GM18873 (cell line): ENCODE results near the gene TTC12.

ENCODE experiments used
- ATAC-seq: cut with Tn5 transposase; IDR thresholded peaks from one replicate; pipeline ENCODE4 v1.9.1; 2021; ENCODE audit warnings: mild to moderate bottlenecking, moderate library complexity, moderate number of reproducible peaks; ENCODE audit not compliant: unreplicated experiment, low FRiP score

The TTC12 gene, protein sequence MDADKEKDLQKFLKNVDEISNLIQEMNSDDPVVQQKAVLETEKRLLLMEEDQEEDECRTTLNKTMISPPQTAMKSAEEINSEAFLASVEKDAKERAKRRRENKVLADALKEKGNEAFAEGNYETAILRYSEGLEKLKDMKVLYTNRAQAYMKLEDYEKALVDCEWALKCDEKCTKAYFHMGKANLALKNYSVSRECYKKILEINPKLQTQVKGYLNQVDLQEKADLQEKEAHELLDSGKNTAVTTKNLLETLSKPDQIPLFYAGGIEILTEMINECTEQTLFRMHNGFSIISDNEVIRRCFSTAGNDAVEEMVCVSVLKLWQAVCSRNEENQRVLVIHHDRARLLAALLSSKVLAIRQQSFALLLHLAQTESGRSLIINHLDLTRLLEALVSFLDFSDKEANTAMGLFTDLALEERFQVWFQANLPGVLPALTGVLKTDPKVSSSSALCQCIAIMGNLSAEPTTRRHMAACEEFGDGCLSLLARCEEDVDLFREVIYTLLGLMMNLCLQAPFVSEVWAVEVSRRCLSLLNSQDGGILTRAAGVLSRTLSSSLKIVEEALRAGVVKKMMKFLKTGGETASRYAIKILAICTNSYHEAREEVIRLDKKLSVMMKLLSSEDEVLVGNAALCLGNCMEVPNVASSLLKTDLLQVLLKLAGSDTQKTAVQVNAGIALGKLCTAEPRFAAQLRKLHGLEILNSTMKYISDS

DNA sequence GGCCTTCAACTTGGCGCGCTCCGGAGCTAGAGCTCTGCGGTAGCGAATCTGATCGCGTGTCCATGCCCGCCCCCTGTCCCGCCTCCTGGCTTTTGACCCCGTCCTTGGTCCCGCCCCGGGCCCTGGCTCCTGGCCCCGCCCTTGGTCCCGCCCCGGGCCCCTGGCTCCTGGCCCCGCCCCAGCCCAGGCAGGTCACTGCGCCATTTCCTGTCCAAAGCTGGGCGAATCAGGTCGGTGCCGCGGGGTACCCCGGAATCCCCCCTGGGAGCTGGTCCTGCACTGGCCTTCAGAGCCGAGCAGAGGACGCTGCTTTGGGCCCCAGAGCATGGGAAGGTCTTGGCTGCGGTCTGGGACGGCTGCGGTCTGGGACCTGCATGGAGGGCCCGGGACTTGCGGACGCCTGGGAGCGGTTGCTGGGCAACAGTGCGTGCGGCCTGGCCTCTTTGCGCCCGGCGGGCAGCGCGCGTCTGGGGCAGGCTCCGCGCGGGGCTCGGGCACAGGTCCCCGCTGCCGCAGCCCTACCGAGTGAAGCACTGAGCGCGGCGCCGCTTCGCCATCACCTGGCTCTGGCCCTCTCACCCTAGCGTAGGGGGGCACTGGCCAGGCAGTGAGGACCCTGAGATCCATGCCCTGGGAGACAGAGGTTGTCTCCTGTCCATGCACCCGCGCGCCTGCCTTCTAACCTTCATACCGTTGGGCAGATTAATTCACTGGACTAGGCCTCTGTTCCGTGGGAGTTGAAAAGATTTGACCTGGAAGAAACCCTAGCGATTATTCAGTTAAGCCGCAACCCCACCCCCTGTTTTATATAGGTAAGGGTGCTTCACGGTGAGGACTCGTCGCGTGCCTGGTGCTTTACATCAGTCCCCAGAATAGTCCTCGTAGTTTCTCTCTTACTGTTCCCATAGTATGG is at the start of gene TTC12:
TTC12 (plus strand) TSS at position 195 of the 913 bp plus-strand sequence. CDS start 1,675 bp downstream, outside the sequence.
- ATAC-seq, result peak; percentile 91

DNA sequence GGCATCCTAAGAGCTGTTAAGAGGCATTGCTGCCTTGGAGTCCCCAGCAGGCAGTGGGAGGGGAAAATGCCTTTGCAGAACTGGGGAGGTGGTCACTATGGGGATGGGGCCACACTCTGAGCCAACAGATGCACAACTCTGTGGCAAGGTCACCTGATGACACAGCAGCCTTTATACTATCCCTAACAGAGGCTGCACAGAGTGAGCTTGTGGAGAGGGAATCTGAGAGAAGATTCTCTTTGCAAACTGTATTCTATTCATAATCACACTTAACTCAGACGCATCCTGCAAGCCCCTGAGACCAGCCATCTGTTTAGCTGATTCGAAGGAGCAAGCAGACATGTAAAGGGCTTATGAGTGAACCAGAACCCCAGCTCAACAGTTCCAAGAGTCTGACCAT is 49.0 kb upstream of the TTC12 start:
- ATAC-seq, result no peak

DNA sequence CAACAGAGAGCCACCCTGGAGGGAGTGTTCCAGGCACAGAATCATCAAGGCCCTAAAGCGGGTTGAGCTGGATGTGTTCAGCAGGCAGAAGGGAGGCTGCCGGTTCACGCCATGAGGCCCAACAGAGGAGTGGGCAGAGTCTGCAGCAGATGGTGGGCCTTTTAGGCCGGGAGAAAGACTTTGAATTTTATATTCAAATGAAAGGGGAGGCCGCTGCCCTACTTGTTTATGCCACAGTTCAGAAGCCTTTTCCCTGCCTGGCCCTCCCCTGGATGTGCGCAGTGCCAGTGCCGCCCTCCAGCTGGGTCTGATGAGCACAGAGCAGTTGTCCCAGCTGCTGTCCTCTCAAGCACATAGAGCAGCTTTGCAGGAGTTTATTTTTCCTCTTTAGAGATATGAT is 46.9 kb upstream of the TTC12 start:
- ATAC-seq, result no peak

DNA sequence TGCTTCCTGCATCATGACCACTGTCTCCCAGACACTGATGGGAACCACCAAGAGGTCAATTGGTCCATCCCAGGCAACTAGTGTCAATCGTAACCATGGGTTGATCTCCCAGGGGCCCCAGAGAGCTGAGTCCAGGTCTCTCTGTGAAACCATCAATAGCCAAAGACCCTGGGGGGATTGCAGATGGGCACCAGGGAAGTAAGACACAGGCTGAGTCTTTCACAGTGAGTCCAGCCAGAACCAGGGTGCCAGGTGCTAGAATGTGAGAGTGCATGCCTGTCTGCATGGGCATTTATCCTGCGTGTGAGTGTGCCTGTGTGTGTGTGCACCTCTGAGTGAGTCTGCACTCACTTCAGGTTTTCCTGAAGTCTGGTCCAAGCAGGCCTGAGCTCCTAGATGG is 45.3 kb upstream of the TTC12 start:
- ATAC-seq, result no peak

DNA sequence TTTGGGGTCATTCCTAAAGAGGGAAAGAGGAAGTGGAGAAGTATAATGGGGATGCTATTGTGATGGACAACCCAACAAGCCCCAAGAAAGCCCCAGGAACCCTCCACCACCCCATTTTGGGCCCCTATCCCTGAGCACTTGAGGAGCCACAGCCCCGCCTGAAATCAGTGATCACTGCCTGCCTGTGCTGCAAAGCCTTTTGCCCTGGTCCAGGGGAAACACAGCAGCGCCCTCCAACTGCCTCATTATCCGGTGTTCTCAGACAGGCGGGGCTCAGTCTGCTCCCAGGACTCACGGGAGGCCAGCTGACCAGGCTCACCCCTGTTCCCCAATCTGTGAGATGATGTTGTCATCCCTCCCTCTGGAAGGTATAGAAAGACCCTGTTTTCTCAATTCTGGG is 44.7 kb upstream of the TTC12 start:
- ATAC-seq, result no peak

DNA sequence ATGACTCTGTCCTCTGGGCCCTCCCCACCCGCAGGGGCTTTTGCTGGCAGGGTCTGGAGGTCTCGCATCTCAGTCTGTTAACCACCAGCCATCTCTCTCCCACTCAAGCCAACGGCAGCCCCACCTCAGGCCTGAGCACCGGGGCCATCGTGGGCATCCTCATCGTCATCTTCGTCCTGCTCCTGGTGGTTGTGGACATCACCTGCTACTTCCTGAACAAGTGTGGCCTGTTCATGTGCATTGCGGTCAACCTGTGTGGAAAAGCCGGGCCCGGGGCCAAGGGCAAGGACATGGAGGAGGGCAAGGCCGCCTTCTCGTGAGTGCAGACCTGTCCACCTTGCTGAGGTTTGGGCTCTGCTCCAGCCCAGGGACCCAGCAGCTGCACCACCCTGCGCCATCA is 44.3 kb upstream of the TTC12 start:
- no peak for ATAC-seq

DNA sequence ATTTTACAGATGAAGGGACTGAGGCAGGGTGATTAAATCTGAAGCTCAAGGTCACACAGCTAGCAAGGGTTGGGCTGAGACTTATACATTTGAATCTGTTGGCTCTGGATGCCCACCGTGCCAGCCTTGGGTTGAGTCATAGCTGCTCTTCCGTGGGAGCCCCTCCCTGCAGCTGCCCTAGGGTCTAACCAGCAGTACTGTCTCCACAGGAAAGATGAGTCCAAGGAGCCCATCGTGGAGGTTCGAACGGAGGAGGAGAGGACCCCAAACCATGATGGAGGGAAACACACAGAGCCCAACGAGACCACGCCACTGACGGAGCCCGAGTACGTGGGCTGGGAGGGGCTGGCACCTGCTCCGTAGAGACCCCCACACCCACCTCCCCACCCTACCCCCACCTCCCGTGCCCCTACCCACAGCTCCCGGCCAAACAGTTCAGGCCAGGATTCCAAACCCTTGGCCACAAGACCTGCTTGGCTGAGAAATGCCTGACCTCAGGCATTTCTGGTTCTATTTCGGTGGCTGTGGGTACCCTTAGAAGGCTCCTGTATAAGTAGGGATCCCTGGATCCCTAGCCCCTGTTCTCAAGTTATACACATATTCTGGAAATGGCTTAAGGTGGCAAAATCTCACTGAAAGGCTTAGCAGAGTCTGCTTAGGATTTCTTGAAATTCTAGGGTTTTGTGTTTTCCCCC is 42.7 kb upstream of the TTC12 start:
- no peak for ATAC-seq

DNA sequence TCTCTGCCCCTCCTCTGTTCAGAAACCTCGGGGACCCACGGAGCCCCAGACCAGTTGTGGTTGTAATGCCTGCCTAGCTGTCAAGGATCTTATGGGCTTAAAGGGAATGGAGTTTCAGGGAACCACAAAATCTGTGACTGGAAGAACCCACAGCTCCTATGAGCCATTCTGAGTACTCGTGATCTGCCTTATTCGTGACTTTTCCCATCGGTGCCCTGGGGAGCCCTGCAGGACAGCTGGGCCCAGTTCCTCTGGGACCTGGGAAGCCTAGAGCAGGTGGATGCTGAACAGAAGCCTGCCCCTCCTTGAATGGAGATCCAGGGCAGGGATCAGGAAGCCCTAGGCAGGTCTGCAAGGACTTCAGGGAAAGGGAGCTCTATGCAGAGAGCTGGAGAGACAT is 42.1 kb upstream of the TTC12 start:
- no peak for ATAC-seq

DNA sequence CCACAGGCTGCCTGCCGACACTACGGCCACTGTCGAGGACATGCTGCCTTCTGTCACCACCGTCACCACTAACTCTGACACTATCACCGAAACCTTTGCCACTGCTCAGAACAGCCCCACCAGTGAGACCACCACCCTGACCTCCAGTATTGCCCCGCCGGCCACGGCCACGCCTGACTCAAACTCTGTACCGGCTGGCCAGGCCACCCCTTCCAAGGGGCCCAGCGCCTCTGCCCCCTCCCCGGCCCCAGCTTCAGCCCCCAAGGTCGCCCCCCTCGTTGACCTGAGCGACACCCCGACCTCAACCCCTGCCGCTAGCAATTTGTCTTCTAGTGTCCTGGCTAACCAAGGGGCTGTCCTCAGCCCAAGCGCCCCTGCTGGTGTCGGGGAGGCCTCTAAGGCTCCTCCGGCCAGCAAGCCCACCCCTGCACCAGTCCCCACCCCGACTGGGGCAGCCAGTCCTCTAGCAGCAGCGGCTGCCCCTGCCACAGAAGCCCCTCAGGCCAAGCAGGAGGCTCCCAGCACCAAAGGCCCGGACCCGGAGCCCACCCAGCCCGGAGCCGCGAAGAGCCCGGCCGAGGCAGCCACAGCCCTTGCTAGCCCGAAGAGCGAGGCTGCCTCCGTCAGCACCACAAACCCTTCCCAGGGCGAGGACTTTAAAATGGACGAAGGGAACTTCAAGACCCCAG is 41.3 kb upstream of the TTC12 start:
- ATAC-seq, result no peak

DNA sequence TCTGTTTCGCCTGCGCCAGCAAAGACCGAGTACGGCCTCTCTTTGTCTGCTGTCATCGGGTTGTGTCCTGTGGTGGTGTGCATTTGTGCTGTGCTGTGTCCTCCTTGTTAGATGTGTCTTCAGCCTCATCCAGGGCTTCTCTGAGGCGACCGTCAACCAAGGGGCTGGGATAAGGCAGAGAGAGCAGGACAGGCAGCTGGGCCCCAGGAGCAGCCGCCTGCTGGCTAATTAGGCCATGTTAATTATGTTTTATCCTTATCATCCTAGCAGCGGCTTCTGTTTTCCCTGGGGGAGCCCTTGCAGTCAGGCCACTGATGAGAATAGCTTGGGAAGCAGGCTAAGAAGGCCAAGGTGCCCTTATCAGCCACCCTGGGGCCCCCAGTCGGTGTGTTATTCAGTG is 40.7 kb upstream of the TTC12 start:
- ATAC-seq, result no peak

DNA sequence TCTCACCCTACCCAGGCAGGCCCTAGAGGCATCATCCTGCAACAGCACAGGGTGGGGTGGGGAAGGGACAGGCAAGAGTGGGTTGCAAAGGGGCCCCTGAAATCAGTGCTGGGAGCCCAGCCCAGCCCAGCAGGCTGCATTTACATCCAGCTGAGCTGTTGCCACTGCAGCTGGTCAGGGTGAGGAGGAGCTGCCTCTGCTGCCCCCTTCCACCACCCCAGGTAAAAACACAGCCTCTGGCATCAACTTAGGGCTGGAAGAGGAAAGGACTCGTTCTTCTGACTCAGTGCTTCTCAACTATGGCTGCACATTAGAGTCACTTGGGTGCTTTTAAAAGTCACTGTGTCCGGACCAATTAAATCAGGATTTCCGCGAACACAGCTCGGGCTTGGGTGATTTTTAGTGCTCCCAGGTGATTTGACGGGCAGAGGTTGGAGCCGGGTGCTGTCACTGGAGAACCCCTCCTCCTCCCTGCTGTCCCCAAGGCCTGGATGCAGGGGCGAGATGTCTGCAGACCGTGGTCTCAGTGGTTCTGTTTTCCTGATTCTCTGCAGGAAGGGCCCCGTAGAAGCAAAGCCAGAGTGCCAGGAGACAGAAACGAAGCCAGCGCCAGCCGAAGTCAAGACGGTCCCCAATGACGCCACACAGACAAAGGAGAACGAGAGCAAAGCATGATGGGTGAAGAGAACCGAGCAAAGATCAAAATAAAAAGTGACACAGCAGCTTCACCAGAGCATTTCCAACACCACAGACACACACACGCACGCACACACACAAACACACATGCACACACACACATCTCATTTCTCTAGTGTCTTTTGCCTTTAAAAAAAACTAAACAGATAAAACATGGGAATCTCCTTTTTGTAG is 39.4 kb upstream of the TTC12 start:
- ATAC-seq, result no peak

DNA sequence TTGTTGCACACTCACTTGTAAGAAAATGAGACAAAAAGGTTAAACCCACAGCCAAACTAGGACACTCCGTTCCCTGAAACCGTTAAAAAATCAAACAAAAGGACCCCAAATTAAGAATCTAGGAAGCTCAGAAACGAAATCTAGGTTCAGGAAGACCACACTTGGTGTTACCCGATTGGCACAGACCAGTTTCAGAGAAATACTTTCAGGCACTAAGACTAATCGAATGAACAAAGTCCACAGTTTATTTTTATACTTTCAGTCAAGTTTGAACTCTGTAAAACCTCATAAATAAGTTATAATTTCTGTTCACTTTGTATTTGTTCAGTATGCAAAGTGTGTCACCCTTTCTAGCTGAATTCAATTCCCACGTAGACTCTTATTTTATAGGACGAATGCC is 38.8 kb upstream of the TTC12 start:
- no peak for ATAC-seq

DNA sequence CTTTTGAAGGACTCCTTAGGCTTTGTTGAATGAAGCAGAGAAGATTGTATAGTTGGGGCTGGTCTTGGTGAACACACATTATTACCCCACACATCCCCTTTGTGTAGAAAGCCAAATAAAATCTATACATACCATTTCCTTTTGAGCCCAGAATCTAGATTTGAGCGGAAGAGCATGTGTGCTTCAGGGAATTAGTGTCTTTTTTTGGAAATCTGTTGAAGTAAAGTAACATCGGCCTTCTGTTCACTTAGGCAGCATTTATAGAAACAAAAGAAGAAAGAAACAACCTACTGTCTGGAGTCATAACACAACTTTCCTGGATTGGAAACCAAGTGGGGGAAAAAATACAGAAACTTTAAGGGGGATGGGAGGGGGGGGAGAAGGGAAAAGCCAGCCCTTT is 37.9 kb upstream of the TTC12 start:
- no peak for ATAC-seq

DNA sequence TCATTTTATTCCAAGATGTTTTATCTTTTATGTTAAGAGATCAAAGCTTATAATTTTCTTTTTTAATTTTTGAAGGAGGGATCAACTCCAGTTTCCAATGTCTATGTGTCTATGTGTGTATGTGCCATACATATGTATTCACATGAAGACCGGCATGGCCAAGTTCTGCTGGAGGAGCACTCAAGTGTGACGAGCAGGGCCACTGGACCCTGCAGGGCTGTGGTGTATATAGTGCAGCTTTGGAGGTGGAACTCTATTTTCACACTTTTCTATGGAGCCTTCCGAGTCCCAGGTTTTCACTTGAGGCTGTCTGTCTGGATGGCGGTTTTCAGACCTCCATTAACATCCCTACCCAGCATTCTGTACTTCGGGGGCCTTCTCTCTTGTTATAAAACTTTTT is 36.5 kb upstream of the TTC12 start:
- no peak for ATAC-seq

DNA sequence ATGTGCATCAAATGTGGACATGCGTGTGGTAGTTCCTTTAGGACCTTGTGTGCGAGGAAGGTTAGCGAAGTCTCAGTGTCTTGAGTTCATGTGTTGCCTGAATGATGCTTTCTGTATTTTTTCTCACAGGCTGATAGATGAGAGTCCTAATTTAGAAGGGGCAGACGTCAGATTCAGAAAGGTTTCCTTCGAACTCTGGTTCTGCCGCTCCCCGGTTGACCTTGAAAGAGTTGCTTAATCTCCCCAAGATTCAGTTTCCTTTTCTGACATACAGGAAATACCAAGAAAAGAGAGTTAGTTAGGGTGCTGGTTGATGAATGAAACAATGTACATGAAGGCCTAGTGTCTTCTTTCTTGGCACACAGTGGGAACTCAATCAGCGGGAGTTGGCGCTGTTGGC is 35.9 kb upstream of the TTC12 start:
- no peak for ATAC-seq

DNA sequence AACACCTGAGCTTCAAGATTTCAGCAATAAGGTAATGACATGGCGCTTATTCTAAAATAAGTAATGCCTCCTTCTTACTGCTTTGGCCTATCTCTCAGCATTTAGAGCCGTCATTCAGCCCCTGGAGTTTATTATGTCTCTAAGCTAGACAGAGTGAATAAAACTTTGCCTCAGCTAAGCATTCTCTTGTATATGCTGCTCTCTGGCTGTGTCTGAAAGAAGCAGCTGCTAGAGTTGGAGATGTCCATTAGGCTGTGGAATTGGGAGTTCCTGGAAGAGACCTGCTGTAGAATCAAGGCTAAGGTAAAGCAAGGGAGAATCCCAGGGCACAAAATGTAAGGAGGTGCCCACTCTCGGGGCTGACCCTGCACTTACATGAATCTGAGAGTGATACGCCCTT is 35.5 kb upstream of the TTC12 start:
- no peak for ATAC-seq

DNA sequence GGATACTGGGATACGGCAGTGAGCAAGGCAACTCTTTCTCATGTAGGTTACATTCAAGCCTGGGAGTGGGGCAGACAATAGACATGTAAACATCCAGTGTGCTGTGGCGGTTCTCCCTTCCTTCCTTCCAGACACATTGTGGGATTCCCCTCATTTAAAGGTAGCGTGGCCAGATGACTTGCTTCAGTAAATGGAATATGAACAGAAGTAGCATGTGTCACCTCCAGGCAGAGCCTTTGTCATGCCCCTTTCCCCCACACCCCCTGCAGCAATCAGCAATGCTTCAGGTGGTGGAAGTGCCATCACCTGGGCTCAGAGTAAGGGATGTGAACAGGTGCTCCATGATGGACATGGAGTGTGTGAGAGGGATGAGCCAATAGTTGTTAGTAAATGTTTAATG is 34.8 kb upstream of the TTC12 start:
- no peak for ATAC-seq

DNA sequence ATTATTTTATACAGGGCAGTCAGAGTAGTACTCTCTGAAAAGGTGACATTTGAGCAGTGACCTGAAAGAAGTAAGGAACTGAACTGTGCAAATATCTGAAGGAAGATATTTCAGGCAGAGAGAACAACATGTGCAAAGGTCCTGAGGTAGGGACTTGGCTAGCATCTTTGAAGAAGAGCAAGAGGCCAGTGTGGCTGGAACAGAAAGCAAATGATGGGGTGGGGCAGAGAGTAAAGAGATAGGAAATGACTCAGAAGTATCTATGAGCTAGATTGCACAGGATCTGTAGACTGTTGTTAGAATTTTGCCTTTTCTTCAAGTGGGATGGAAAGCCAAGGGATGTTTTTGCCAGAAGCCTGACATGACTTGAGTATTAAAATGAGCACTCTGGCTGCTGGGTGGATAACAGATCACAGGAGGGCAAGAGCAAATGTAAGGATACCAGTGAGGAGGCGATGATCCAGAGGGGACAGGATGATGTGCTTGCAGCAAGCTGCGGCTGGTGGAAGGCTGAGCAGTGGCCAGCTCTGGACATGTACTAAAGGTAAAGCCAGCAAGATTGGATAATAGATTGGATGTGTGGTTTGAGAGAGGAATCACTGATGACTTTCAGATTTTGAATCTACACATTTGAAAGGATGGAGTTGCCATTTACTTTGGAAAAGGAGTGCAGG is 33.2 kb upstream of the TTC12 start:
- ATAC-seq, result no peak
